H1 (cell line): ENCODE measurements around the gene INTS1. TPM values are rescaled to one million over a fixed set of nuclear protein-coding genes. Genes with fewer than 3 reads are reported as not detected.

Experiments
- CTCF ChIA-PET: fragments of 300-600 bp; sonication (Branson Sonifier 250); formaldehyde crosslinking; loops from one replicate; lab custom pipeline; 2021; ENCODE audit not compliant: partially characterized antibody; lab: Charles Lee
- POLR2A ChIA-PET: fragments of 300-600 bp; sonication (Branson Sonifier 250); formaldehyde crosslinking; loops from one replicate; lab custom pipeline; 2021; ENCODE audit warnings: inconsistent platforms; ENCODE audit not compliant: partially characterized antibody; lab: Charles Lee
- DNase-seq, 2 experiments: peaks; one replicate each; pipeline versions ENCODE4 v3.0.0 to v3.0.0-alpha.2; 2010 to 2022; ENCODE audit warnings: low spot score in 2 of 2, low read depth in 1 of 2, mixed read lengths in 1 of 2
- FAIRE-seq: peaks from 2 replicates; lab custom pipeline; 2011; peaks lifted over from hg19 to GRCh38; lab: Jason Lieb, UNC
- H2AFZ ChIP-seq: 2 replicates; pipeline ENCODE4 v1.8.1; 2012; ENCODE audit warnings: low read length, inconsistent platforms
- H2AK5ac ChIP-seq: 2 replicates; pipeline ENCODE4 v1.6.1; 2013; ENCODE audit warnings: low read depth, low read length
- H2BK120ac ChIP-seq: replicated peaks from 2 replicates; pipeline ENCODE3; 2013; ENCODE audit warnings: low read depth, low read length, inconsistent platforms
- H2BK12ac ChIP-seq: 2 replicates; pipeline ENCODE4 v1.6.1; 2013; ENCODE audit warnings: low read depth, low read length
- H2BK15ac ChIP-seq: 2 replicates; pipeline ENCODE4 v1.6.1; 2013; ENCODE audit warnings: low read length
- H2BK20ac ChIP-seq: 2 replicates; pipeline ENCODE4 v1.6.1; 2013; ENCODE audit warnings: low read length
- H2BK5ac ChIP-seq: 2 replicates; pipeline ENCODE4 v1.6.1; 2013; ENCODE audit warnings: low read depth, low read length
- H3K14ac ChIP-seq: 2 replicates; pipeline ENCODE4 v1.6.1; 2013; ENCODE audit warnings: inconsistent platforms; ENCODE audit not compliant: insufficient read length
- H3K18ac ChIP-seq: 2 replicates; pipeline ENCODE4 v1.6.1; 2013; ENCODE audit warnings: low read length; ENCODE audit errors: extremely low read depth
- H3K23ac ChIP-seq: 2 replicates; pipeline ENCODE4 v1.6.1; 2013; ENCODE audit warnings: inconsistent platforms; ENCODE audit not compliant: insufficient read length
- H3K23me2 ChIP-seq: 2 replicates; pipeline ENCODE4 v1.6.1; 2013; ENCODE audit warnings: low read depth, low read length
- H3K27ac ChIP-seq: 2 replicates; pipeline ENCODE4 v1.6.1; 2011; ENCODE audit warnings: low read depth, low read length, inconsistent platforms
- H3K27me3 ChIP-seq, 4 experiments: replicated peaks in 1 of 4; 1 replicate in 1 of 4; 2 replicates in 3 of 4; pipeline versions ENCODE4 v1.6.1 to v1.8.1; 2011 to 2013; ENCODE audit warnings: low read length in 3 of 4, mild to moderate bottlenecking in 3 of 4, inconsistent platforms in 2 of 4, mixed read lengths in 2 of 4, moderate library complexity in 1 of 4; ENCODE audit not compliant: control insufficient read depth in 3 of 4, insufficient read depth in 3 of 4; ENCODE audit errors: extremely low read depth in 1 of 4
- H3K36me3 ChIP-seq, 4 experiments: 2 replicates each; pipeline versions ENCODE4 v1.6.1 to v1.8.1; 2011 to 2013; ENCODE audit warnings: mild to moderate bottlenecking in 4 of 4, low read length in 3 of 4, moderate library complexity in 2 of 4, control low read depth in 1 of 4, inconsistent platforms in 1 of 4; ENCODE audit not compliant: insufficient read depth in 4 of 4, control insufficient read depth in 2 of 4
- H3K4ac ChIP-seq: replicated peaks from 2 replicates; pipeline ENCODE3; 2013; ENCODE audit warnings: low read length, low read depth, mixed read lengths, inconsistent platforms; ENCODE audit not compliant: insufficient read length
- H3K4me1 ChIP-seq, 4 experiments: replicated peaks in 1 of 4; 1 replicate in 1 of 4; 2 replicates in 3 of 4; pipeline versions ENCODE4 v1.6.1 to v1.8.1; 2011 to 2013; ENCODE audit warnings: low read length in 3 of 4, inconsistent platforms in 2 of 4, mixed read lengths in 1 of 4; ENCODE audit not compliant: insufficient read depth in 4 of 4, control insufficient read depth in 3 of 4
- H3K4me2 ChIP-seq, 2 experiments: 2 replicates each; pipeline versions ENCODE4 v1.6.1 to v1.8.1; 2011 to 2013; ENCODE audit warnings: low read depth in 2 of 2, low read length in 2 of 2, control low read depth in 1 of 2, inconsistent platforms in 1 of 2, mild to moderate bottlenecking in 1 of 2; ENCODE audit not compliant: insufficient read depth in 1 of 2
- H3K4me3 ChIP-seq, 4 experiments: fragments of 200-600, 300-600 bp in 1 of 4; sonication (generic), shearing (Covaris generic), sonication (Bioruptor Twin) in 1 of 4; 2 replicates each; pipeline versions ENCODE4 v1.5.1 to v1.8.1; 2011 to 2016; ENCODE audit warnings: low read length in 4 of 4, low read depth in 3 of 4, control low read depth in 2 of 4, inconsistent platforms in 2 of 4, mild to moderate bottlenecking in 2 of 4, mixed read lengths in 1 of 4, moderate library complexity in 1 of 4; ENCODE audit not compliant: insufficient read depth in 2 of 4; ENCODE audit errors: extremely low read depth in 1 of 4
- H3K56ac ChIP-seq: replicated peaks from 2 replicates; pipeline ENCODE3; 2013; ENCODE audit warnings: low read depth, mild to moderate bottlenecking, mixed read lengths, low read length, inconsistent platforms; ENCODE audit not compliant: insufficient read length
- H3K79me1 ChIP-seq: 2 replicates; pipeline ENCODE4 v1.6.1; 2013; ENCODE audit warnings: low read depth, low read length, control low read depth
- H3K79me2 ChIP-seq, 2 experiments: 2 replicates each; pipeline versions ENCODE4 v1.6.1 to v1.8.1; 2012 to 2013; ENCODE audit warnings: low read length in 2 of 2, mild to moderate bottlenecking in 2 of 2, inconsistent platforms in 1 of 2; ENCODE audit not compliant: insufficient read depth in 2 of 2, control insufficient read depth in 1 of 2
- H3K9ac ChIP-seq, 4 experiments: replicated peaks in 1 of 4; 1 replicate in 1 of 4; 2 replicates in 3 of 4; pipeline versions ENCODE4 v1.6.1 to v1.8.1; 2011 to 2013; ENCODE audit warnings: low read depth in 3 of 4, low read length in 3 of 4, control low read depth in 2 of 4, mild to moderate bottlenecking in 2 of 4, moderate library complexity in 2 of 4, inconsistent platforms in 1 of 4; ENCODE audit errors: extremely low read depth in 1 of 4
- H3K9me3 ChIP-seq, 2 experiments: 2 replicates each; pipeline versions ENCODE4 v1.6.1 to v1.8.1; 2012 to 2013; ENCODE audit warnings: mild to moderate bottlenecking in 2 of 2, moderate library complexity in 2 of 2, control low read depth in 1 of 2, inconsistent platforms in 1 of 2, low read depth in 1 of 2, low read length in 1 of 2, mixed read lengths in 1 of 2; ENCODE audit not compliant: insufficient read depth in 2 of 2
- H4K20me1 ChIP-seq, 2 experiments: replicated peaks in 1 of 2; 2 replicates each; pipeline versions ENCODE3 to v1.8.1; 2011 to 2013; ENCODE audit warnings: inconsistent platforms in 2 of 2, low read length in 2 of 2, mild to moderate bottlenecking in 1 of 2; ENCODE audit not compliant: insufficient read depth in 2 of 2, control insufficient read depth in 1 of 2
- H4K5ac ChIP-seq: 2 replicates; pipeline ENCODE4 v1.6.1; 2013; ENCODE audit warnings: low read length, low read depth, mixed read lengths, inconsistent platforms; ENCODE audit not compliant: insufficient read length
- H4K8ac ChIP-seq: 2 replicates; pipeline ENCODE4 v1.8.0; 2013; ENCODE audit warnings: mild to moderate bottlenecking, moderate library complexity, low read length, inconsistent platforms; ENCODE audit not compliant: insufficient read depth; ENCODE audit errors: extremely low read depth
- H4K91ac ChIP-seq: replicated peaks from 2 replicates; pipeline ENCODE3; 2013; ENCODE audit warnings: low read length, mixed read lengths, inconsistent platforms; ENCODE audit not compliant: insufficient read length
- BRCA1 ChIP-seq: IDR thresholded peaks from 2 replicates; pipeline ENCODE4 v1.6.1; 2012; ENCODE audit warnings: low read depth, low read length, improper control_type of control experiment
- CBX8 ChIP-seq: fragments of 300-800, 300-1000 bp; sonication (generic); IDR thresholded peaks from 2 replicates; pipeline ENCODE4 v1.7.1; 2016; ENCODE audit warnings: low read depth, low read length, borderline replicate concordance
- GABPA ChIP-seq: IDR thresholded peaks from 2 replicates; pipeline ENCODE4 v1.6.1; 2011; ENCODE audit warnings: mild to moderate bottlenecking, low read length, moderate library complexity, borderline replicate concordance; ENCODE audit not compliant: insufficient read depth
- HDAC2 ChIP-seq, 2 experiments: fragments of 300-600 bp in 1 of 2; sonication (generic) in 1 of 2; IDR thresholded peaks; 2 replicates each; pipeline ENCODE4 v1.6.1; 2011 to 2012; ENCODE audit warnings: low read depth in 2 of 2, low read length in 2 of 2, mild to moderate bottlenecking in 2 of 2, moderate library complexity in 2 of 2, borderline replicate concordance in 1 of 2, inconsistent platforms in 1 of 2
- NANOG ChIP-seq: IDR thresholded peaks from 2 replicates; pipeline ENCODE4 v1.6.1; 2011; ENCODE audit warnings: low read length, low read depth, mild to moderate bottlenecking, inconsistent platforms; ENCODE audit not compliant: insufficient read depth, poor library complexity, severe bottlenecking
- NRF1 ChIP-seq: IDR thresholded peaks from 2 replicates; pipeline ENCODE4 v1.6.1; 2011; ENCODE audit warnings: mild to moderate bottlenecking, low read depth, low read length, improper control_type of control experiment
- RAD21 ChIP-seq, 2 experiments: IDR thresholded peaks in 1 of 2; conservative IDR thresholded peaks in 1 of 2; 2 replicates each; pipeline ENCODE4 v1.6.1; 2011; ENCODE audit warnings: low read depth in 2 of 2, low read length in 2 of 2, improper control_type of control experiment in 1 of 2, inconsistent platforms in 1 of 2, mild to moderate bottlenecking in 1 of 2, moderate library complexity in 1 of 2
- RBBP5 ChIP-seq: IDR thresholded peaks from 2 replicates; pipeline ENCODE4 v1.7.1; 2012; ENCODE audit warnings: low read depth, mild to moderate bottlenecking, inconsistent platforms, low read length, moderate library complexity, borderline replicate concordance
- SP1 ChIP-seq: IDR thresholded peaks from 2 replicates; pipeline ENCODE4 v1.6.1; 2011; ENCODE audit warnings: low read depth, low read length
- TAF1 ChIP-seq: IDR thresholded peaks from 2 replicates; pipeline ENCODE4 v1.6.1; 2011; ENCODE audit warnings: mild to moderate bottlenecking, low read depth, low read length
- YY1 ChIP-seq: IDR thresholded peaks from 2 replicates; pipeline ENCODE4 v1.6.1; 2011; ENCODE audit warnings: low read depth, mild to moderate bottlenecking, low read length
- WGBS, 2 experiments: shearing (Covaris generic) in 1 of 2; methylation state at CpG; one replicate each; pipeline versions ENCODE4 v1.1.6 to v1.1.7; 2013 to 2015; ENCODE audit warnings: low lambda C conversion rate in 2 of 2, mixed read lengths in 2 of 2, inconsistent platforms in 1 of 2, low coverage in 1 of 2, missing lambda C conversion rate in 1 of 2; ENCODE audit not compliant: insufficient replicate concordance in 2 of 2, insufficient coverage in 1 of 2, insufficient read length in 1 of 2; ENCODE audit errors: extremely low coverage in 1 of 2, missing lambda C conversion rate in 1 of 2; 5-methylcytosine and 5-hydroxymethylcytosine counted together
- polyA plus RNA-seq, 7 experiments: library from polyadenylated mRNA; depleted of rRNA in 3 of 7; stranded (reverse) in 5 of 7; unstranded in 2 of 7; fragments of >200 nt in 5 of 7; fragments of 200-250 nt in 2 of 7; gene quantifications; 1 replicate in 5 of 7; 2 replicates in 1 of 7; 4 replicates in 1 of 7; pipeline versions ENCODE4 v1.2.1 to v1.2.3, GENCODE V29; 2011 to 2013; ENCODE audit warnings: missing spikeins in 2 of 7, mixed read lengths in 2 of 7
- total RNA-seq: library from RNA; stranded (reverse); fragmentation: NEBNext Ultra II Directional; extraction: Animal tissue kit (Norgen Biotek cat#: 25700); gene quantifications from 2 replicates; pipeline ENCODE4 v1.2.1, GENCODE V29; 2021

Gene INTS1
- total and polyA plus RNA-seq, 2 of the 8 experiments (the other 6 are each of a cell fraction or from before 2014, with no cell fraction given) = 76.9 to 104 TPM

DNA sequence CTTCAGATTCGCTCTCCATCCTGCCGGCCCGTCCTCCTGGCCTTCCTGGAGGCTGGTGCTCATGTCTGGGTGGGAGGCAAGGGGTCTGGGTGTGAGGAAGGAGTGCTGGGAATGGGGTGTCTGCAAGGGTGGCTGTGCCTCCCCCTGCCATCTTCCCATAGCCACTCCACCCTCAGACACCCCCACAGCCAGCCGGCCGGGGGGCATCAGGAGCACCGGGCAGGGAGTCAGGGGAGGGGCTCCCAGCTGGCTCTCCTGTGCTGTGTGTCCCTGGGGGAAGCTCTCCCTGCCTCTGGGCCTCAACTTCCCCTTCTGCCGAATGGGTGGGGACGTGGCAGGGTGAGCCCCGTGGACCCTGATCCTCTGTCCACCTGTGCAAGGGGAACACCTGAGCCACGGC, 63.6 kb downstream of the INTS1 start:
- H2BK15ac ChIP-seq = no peak overlapping the region
- H3K79me2 ChIP-seq = peaks cover 0 to 3% of the 10 kb centered on the region in 2 experiments; a peak in 1 of 4 replicates
- TF ChIP-seq NANOG = no peak
- no peak for TF ChIP-seq RAD21 (IDR thresholded peaks at IDR 0.05 in 1 of 2, conservative IDR thresholded peaks at IDR 0.05 in 1 of 2; ENCODE audit: low read depth in 2 of 2, low read length in 2 of 2)
- TF ChIP-seq BRCA1 = no peak
- no peak for TF ChIP-seq SP1
- no peak for TF ChIP-seq CBX8
- no peak for TF ChIP-seq NRF1
- no peak for TF ChIP-seq YY1
- TF ChIP-seq GABPA = no peak
- TF ChIP-seq HDAC2 (IDR thresholded peaks at IDR 0.05; ENCODE audit: borderline replicate concordance in 1 of 2, low read depth in 2 of 2, low read length in 2 of 2) = no peak
- TF ChIP-seq TAF1 = no peak
- TF ChIP-seq RBBP5 = no peak

More for the DNA sequence above, 63.6 kb downstream of the INTS1 start:
- no peak overlapping the region for H3K14ac ChIP-seq
- H3K36me3 ChIP-seq = no peaks in the 10 kb centered on the region
- no peak overlapping the region for H3K4ac ChIP-seq
- H2AK5ac ChIP-seq = no peak overlapping the region
- no peak overlapping the region for H2BK20ac ChIP-seq
- ChIA-PET POLR2A (interaction anchor here (0.9 to 1.2 kb wide), 3 partner anchors 12 to 18 kb away, joined by 3 read pairs; no protein-coding TSS in a partner anchor), CTCF (interaction anchor here (0.7 to 2.4 kb wide), 15 partner anchors 8 to 352 kb away, joined by 3 to 14 read pairs (median 4); no protein-coding TSS in a partner anchor)
- H3K4me3 ChIP-seq = no peak overlapping the region
- no peaks in the 10 kb centered on the region; a peak in 1 of 7 replicates for H3K4me1 ChIP-seq
- H3K27ac ChIP-seq = no peak overlapping the region
- H3K9me3 ChIP-seq = peaks cover 0 to 3% of the 10 kb centered on the region in 2 experiments; a peak in 1 of 4 replicates
- no peaks in the 10 kb centered on the region for H3K23me2 ChIP-seq
- no peak overlapping the region for H3K56ac ChIP-seq
- no peak overlapping the region for H3K9ac ChIP-seq
- DNase-seq (no peak), FAIRE-seq (no peak)
- no peak overlapping the region for H2BK120ac ChIP-seq
- no peaks in the 10 kb centered on the region for H3K79me1 ChIP-seq
- no peak overlapping the region for H3K18ac ChIP-seq
- H3K23ac ChIP-seq = no peak overlapping the region
- no peaks in the 10 kb centered on the region for H3K27me3 ChIP-seq
- no peak overlapping the region for H4K91ac ChIP-seq
- peaks cover 0 to 6% of the 10 kb centered on the region in 2 experiments for H4K20me1 ChIP-seq
- H4K8ac ChIP-seq = peak overlapping the region; percentile 51; the same call in 1 of the 2 replicates
- no peak overlapping the region for H2BK12ac ChIP-seq
- H3K4me2 ChIP-seq = no peak overlapping the region
- H2AFZ ChIP-seq = no peak overlapping the region
- no peak overlapping the region for H2BK5ac ChIP-seq
- WGBS, 2 experiments = 92% methylated on average over 10 of the region's 10 CpGs; no CpG with 5 or more reads in 1 of the 2 experiments
- H4K5ac ChIP-seq = no peak overlapping the region
